Medulla oblongata (tissue), 1 donor: Measurements from ENCODE around the gene VKORC1.
A peak's percentile ranks its signal among the peaks of the same experiment; 100 is the strongest.
"Not testable (repeated sequence)": the region's sequence is repeated elsewhere in the genome, so short reads cannot be mapped to it uniquely, and the experiment has no call there.

Experiments
- DNase-seq: peaks from one replicate; pipeline ENCODE4 v3.0.0-alpha.2; 2015; ENCODE audit errors: extremely low spot score

VKORC1 gene

GRCh38 chr16:31094424-31095120 is at the start of gene VKORC1:
Gene VKORC1 (minus strand): TSS chr16:31094797. CDS start chr16:31094729, 68 bp downstream.
- peak; percentile 96 for DNase-seq

DNA sequence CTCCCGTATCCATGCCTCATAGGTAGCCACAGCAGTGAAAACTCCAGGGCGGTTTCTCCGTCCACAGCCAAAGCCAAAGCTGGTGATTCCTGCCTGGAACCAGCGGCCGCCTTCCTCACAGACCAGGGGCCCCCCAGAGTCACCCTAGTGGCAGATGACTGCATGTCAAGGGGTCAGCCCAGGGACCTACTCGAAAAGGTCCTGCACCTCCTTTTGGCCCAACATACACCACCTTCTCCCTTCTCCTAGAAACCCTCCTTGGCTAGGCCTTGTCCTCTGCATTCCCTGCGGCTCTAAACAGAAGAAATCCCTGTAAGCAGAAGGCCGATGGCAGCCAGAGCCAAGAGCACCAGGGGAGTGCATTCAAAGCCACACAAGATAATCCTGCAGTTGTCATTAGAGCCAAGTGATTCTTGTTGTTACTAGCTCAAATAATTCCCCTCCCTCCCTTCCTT is 49.1 kb upstream of the VKORC1 start:
- no peak for DNase-seq

- DNase-seq = no peak
These were observed 48.6 kb upstream of the VKORC1 start for GRCh38 chr16:31143011-31143693.

DNA sequence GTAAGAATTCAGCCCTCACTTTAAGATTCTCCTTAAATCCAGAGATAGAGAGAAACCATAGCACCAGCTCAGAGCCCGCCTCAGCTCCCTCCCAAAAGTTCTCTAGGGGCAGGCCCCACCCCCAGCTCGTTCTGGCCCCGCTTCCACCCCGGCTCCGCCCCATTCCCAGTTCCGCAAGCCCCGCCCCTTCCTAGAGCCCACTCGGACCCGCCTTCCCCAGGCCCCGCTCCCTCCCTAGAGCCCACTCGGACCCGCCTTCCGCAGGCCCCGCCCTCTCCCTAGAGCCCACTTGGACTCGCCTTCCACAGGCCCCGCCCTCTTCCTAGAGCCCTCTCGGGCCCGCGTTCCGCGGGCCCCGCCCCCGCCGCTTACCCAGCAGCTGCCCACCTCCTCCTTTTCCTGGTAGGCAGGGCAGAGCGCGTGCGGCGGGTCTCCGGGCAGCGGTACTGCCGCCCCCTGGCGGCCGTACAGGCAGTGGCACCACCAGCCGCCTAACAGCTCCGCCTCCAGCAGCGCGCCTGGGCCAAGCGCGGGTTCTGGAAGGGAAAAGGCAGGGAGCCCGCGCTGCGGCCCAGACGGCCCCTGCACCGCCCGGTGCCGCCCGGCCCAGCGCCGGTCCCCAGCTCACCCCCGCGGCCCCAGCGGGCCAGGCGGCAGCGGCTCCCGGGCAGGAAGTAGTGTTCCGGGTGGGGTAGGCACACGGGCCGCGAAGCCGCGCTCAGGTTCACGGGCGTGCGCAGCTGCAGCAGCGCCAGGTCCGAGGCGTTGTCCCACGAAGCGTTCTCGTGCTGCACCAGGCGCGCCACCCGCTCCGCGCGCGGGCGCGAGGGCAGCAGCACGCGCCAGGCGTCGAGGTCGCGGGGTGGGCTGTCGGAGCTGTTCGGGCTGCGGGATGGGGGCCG is 47.8 kb upstream of the VKORC1 start:
- peak; percentile 98 for DNase-seq

DNA sequence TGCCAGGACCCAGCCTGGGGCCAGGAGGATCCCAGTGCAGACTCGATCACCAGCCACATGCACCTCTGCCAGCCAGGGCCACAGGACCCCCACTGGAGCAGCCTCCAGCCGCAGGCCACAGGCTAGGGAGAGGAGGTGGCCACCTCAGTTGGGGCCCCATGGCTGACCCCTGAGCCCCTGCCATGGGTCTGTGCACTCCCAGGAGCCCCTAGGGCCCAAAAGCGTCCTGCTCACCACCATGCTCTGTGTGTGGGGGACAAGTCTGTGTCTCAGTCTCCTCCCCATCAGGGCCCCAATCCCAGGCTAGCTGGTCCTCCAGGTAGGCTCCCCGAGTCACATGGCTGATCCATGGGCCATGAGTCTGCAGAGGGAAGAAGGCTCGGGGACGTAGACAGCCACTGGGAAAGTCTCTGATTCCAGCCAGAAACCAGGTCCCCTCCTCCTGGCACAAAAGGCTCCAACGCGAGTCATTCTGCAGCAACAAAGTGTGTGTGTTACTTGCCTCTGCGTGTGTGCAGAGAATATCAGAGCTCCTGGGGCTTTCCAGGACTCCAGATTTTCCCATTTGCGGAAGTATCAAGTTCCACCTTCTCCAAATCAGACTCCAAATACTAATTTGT is 47.0 kb upstream of the VKORC1 start:
- no peak for DNase-seq

- not testable (repeated sequence) for DNase-seq
These were observed 46.5 kb upstream of the VKORC1 start for GRCh38 chr16:31141071-31141469.

- no peak for DNase-seq
These were observed 44.3 kb upstream of the VKORC1 start for GRCh38 chr16:31138621-31139578.

GRCh38 chr16:31136822-31137499 is 42.4 kb upstream of the VKORC1 start:
- DNase-seq = not testable (repeated sequence)

GRCh38 chr16:31136287-31136662 is 41.7 kb upstream of the VKORC1 start:
- no peak for DNase-seq

- no peak for DNase-seq
These were observed 41.1 kb upstream of the VKORC1 start, which contains the start of gene PRSS8 for GRCh38 chr16:31135535-31136286. Gene PRSS8 (minus strand): TSS chr16:31135727. CDS start chr16:31135498, 229 bp downstream.

GRCh38 chr16:31134625-31135534 is 40.3 kb upstream of the VKORC1 start:
- DNase-seq = no peak

DNA sequence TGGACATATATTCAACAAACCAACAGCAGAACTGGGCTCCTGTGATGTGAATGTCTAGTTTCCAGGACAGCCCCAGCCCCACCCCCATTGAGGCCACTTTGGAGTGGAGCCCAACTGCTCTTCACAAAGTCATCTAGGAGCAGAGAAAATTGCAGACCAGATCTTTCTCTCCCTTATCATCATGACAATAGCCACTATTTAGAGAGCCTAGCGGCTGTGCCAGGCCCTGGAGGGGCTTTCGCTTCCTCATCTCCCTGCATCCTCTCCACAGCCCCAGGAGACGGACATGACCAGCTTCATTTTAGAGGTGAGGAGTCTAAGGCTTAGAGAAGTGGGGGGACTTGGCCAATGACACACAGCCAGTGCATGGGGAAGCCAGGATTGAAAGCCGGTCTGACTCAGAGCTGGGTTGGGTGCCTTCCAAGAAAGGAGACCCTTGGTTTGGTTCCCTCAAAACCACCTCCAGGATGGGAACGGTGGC is 39.5 kb upstream of the VKORC1 start:
- DNase-seq = peak; percentile 29

- no peak for DNase-seq
These were observed 38.5 kb upstream of the VKORC1 start for GRCh38 chr16:31133046-31133501.

DNA sequence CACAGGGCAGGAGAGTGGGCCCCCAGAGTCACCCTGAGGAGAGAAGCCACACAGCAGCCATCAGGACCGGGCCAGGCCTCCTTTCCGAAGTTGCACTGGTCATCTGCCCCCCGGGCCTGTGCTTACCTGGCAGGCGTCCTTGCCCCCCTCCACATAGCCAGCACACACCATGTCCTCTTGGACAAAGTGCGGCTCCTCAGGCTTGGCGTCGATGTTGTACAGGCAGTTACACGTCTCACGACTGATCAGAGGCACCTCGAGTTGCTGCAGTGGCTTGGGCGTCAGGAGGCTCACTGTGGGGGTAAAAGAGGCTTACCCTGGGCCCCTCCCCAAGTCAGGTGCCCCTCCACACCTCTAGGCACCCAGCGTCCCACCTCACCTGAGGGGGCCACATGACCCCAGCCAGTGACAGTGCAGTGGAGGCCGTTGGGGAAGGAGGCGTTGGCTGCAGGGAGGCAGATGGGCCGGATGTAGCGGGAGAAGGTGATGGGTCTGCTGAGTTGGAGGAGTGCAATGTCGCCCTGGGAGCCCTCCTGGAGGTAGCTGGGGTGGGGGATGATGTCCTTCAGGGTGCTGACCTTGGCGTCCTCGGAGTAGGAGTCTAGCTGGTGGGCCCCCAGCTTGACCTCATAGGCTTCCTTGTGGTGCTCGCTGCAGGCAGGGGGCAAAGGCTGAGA is 37.8 kb upstream of the VKORC1 start:
- DNase-seq = no peak

DNA sequence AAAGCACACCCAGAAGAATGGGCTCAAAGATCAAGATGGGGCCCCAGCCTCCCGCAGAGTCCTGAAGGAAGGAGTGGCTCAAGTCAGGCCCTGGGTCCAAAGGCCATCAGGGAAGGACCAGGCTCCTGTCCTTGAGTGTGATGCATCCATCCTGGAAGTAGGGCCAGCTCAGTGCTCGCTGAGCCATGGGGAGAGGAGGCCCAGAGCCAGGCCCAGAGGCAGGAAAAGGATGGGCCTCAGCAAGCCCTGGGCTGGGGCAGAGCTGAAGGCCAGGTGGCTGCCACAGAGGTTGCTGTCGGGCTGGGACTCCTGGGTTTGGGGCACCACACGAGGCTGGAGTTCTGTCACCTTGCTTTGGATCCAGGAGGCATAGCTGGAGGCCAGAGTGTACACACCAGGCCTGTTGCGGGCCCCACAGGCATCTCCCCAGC is 37.3 kb upstream of the VKORC1 start:
- DNase-seq = no peak

- no peak for DNase-seq
These were observed 36.8 kb upstream of the VKORC1 start for GRCh38 chr16:31131416-31131815.

GRCh38 chr16:31130899-31131298 is 36.3 kb upstream of the VKORC1 start:
- no peak for DNase-seq
